Measurements from ENCODE around the gene TSPAN3. TPM values are rescaled to one million over a fixed set of nuclear protein-coding genes. Genes with fewer than 3 reads are reported as not detected.

Gene TSPAN3
- total RNA-seq, 1 donor from 2014 or later: 533 TPM

GRCh38 chr15:77084436-77084835 lies 13.5 kb upstream of the TSPAN3 start:
- no peak for DNase-seq (ENCODE audit: low read depth)

- peak; percentile 78 for DNase-seq (ENCODE audit: low read depth)
Measured at GRCh38 chr15:77083381-77084160, 12.7 kb upstream of the TSPAN3 start.

- no peak for DNase-seq (ENCODE audit: low read depth)
Measured at GRCh38 chr15:77081971-77082370, 11.1 kb upstream of the TSPAN3 start.

GRCh38 chr15:77076323-77076915 lies 5.5 kb upstream of the TSPAN3 start:
- DNase-seq (ENCODE audit: low read depth): no peak

GRCh38 chr15:77075528-77075927 lies 4.6 kb upstream of the TSPAN3 start:
- peak; percentile 43 for DNase-seq (ENCODE audit: low read depth)

GRCh38 chr15:77074350-77074749 lies 3.4 kb upstream of the TSPAN3 start:
- no peak for DNase-seq (ENCODE audit: low read depth)

GRCh38 chr15:77071305-77072223 lies 655 bp upstream of the TSPAN3 start:
- no peak for DNase-seq (ENCODE audit: low read depth)

GRCh38 chr15:77070180-77070494 lies 772 bp downstream of the TSPAN3 start:
- DNase-seq (ENCODE audit: low read depth): no peak

GRCh38 chr15:77069521-77070121 lies 1.3 kb downstream of the TSPAN3 start:
- DNase-seq (ENCODE audit: low read depth): peak; percentile 40

GRCh38 chr15:77068633-77069032 lies 2.3 kb downstream of the TSPAN3 start:
- no peak for DNase-seq (ENCODE audit: low read depth)

GRCh38 chr15:77067691-77068367 lies 3.1 kb downstream of the TSPAN3 start:
- no peak for DNase-seq (ENCODE audit: low read depth)

GRCh38 chr15:77066971-77067690 lies 3.8 kb downstream of the TSPAN3 start:
- DNase-seq (ENCODE audit: low read depth): peak; percentile 79

GRCh38 chr15:77064539-77065308 lies 6.2 kb downstream of the TSPAN3 start:
- peak; percentile 96 for DNase-seq (ENCODE audit: low read depth)

GRCh38 chr15:77064063-77064462 lies 6.8 kb downstream of the TSPAN3 start:
- DNase-seq (ENCODE audit: low read depth): no peak

GRCh38 chr15:77063249-77063648 lies 7.7 kb downstream of the TSPAN3 start:
- no peak for DNase-seq (ENCODE audit: low read depth)

GRCh38 chr15:77060546-77060945 lies 10.4 kb downstream of the TSPAN3 start:
- DNase-seq (ENCODE audit: low read depth): no peak

GRCh38 chr15:77059786-77060361 lies 11.0 kb downstream of the TSPAN3 start:
- no peak for DNase-seq (ENCODE audit: low read depth)

GRCh38 chr15:77058468-77058867 lies 12.4 kb downstream of the TSPAN3 start:
- DNase-seq (ENCODE audit: low read depth): no peak

GRCh38 chr15:77057685-77058084 lies 13.2 kb downstream of the TSPAN3 start:
- DNase-seq (ENCODE audit: low read depth): no peak

- no peak for DNase-seq (ENCODE audit: low read depth)
Measured at GRCh38 chr15:77057072-77057471, 13.8 kb downstream of the TSPAN3 start.

Measured in renal cortical epithelial cell (primary cell).